HepG2 (cell line): ENCODE measurements around the gene PATZ1. TPM values are rescaled to one million over a fixed set of nuclear protein-coding genes. Genes with fewer than 3 reads are reported as not detected.
A peak's percentile ranks its signal among the peaks of the same experiment; 100 is the strongest.

Source experiments
- AHR ChIP-seq: IDR thresholded peaks from 2 replicates; pipeline ENCODE4 v1.6.1; 2018; ENCODE audit warnings: missing genetic modification reagents, missing compliant biosample characterization
- BHLHE40 ChIP-seq: IDR thresholded peaks from 2 replicates; pipeline ENCODE4 v1.6.1; 2011; ENCODE audit warnings: low read length, improper control_type of control experiment
- CREB3 ChIP-seq: sonication (generic); formaldehyde crosslinking; IDR thresholded peaks from 2 replicates; pipeline ENCODE4 v1.5.0; 2020; ENCODE audit warnings: missing genetic modification reagents
- ERF ChIP-seq: IDR thresholded peaks from 2 replicates; pipeline ENCODE4 v1.6.1; 2018; ENCODE audit warnings: missing biosample characterization, missing genetic modification reagents
- KAT8 ChIP-seq: IDR thresholded peaks from 2 replicates; pipeline ENCODE4 v1.6.1; 2016; ENCODE audit warnings: missing genetic modification reagents, missing compliant biosample characterization
- KDM3A ChIP-seq: IDR thresholded peaks from 2 replicates; pipeline ENCODE4 v1.6.1; 2018; ENCODE audit warnings: low read depth, missing compliant biosample characterization
- MYC ChIP-seq: sonication (generic); formaldehyde crosslinking; IDR thresholded peaks from 2 replicates; pipeline ENCODE4 v1.9.0; 2021; ENCODE audit warnings: missing genetic modification reagents, borderline replicate concordance
- NR2F6 ChIP-seq, 2 experiments: IDR thresholded peaks; 2 replicates each; pipeline ENCODE4 v1.6.1; 2016; ENCODE audit warnings: antibody characterized with exemption in 1 of 2, mild to moderate bottlenecking in 1 of 2
- ZNF281 ChIP-seq: sonication (generic); formaldehyde crosslinking; IDR thresholded peaks from 2 replicates; pipeline ENCODE4 v1.4.0; 2020; ENCODE audit warnings: missing genetic modification reagents, borderline replicate concordance
- ZNF512 ChIP-seq: sonication (generic); formaldehyde crosslinking; IDR thresholded peaks from 2 replicates; pipeline ENCODE4 v1.4.0; 2020; ENCODE audit warnings: mild to moderate bottlenecking, missing genetic modification reagents
- ZNF598 ChIP-seq: sonication (generic); formaldehyde crosslinking; IDR thresholded peaks from 2 replicates; pipeline ENCODE4 v1.5.1; 2020; ENCODE audit warnings: mild to moderate bottlenecking, missing genetic modification reagents, borderline replicate concordance
- ZNF615 ChIP-seq: sonication (generic); formaldehyde crosslinking; IDR thresholded peaks from 2 replicates; pipeline ENCODE4 v1.5.0; 2020; ENCODE audit warnings: mild to moderate bottlenecking, missing genetic modification reagents, borderline replicate concordance
- ZNF709 ChIP-seq: sonication (generic); formaldehyde crosslinking; IDR thresholded peaks from 2 replicates; pipeline ENCODE4 v1.5.0; 2020; ENCODE audit warnings: mild to moderate bottlenecking, missing genetic modification reagents
- ZNF746 ChIP-seq: sonication (generic); formaldehyde crosslinking; IDR thresholded peaks from 2 replicates; pipeline ENCODE4 v1.8.0; 2022; ENCODE audit warnings: mild to moderate bottlenecking, missing genetic modification reagents
- ZSCAN20 ChIP-seq: sonication (generic); formaldehyde crosslinking; IDR thresholded peaks from 2 replicates; pipeline ENCODE4 v1.4.0; 2020; ENCODE audit warnings: missing genetic modification reagents, mild to moderate bottlenecking, borderline replicate concordance
- polyA plus RNA-seq, 8 experiments: library from polyadenylated mRNA; depleted of rRNA in 3 of 8; stranded (reverse) in 7 of 8; unstranded in 1 of 8; fragments of >200 nt; fragmentation: Illumina TruSeq in 4 of 8; extraction: Trizol in 4 of 8; gene quantifications; 2 replicates each; pipeline versions ENCODE4 v1.2.1 to v1.2.3, GENCODE V29; 2011 to 2016; ENCODE audit warnings: low read depth in 4 of 8, missing spikeins in 1 of 8, mixed read lengths in 1 of 8; ENCODE audit not compliant: insufficient read depth in 1 of 8
- total RNA-seq, 5 experiments: library from RNA; depleted of rRNA; stranded (reverse); fragments of >200 nt; fragmentation: Illumina TruSeq; extraction: Trizol; gene quantifications; 2 replicates each; pipeline ENCODE4 v1.2.3, GENCODE V29; 2016; ENCODE audit warnings: low read depth in 1 of 5
- TF ChIP-seq, protein P1 (sequence below): IDR thresholded peaks from 2 replicates; pipeline ENCODE4 v1.6.1; 2016; ENCODE audit warnings: missing genetic modification reagents, missing compliant biosample characterization
- TF ChIP-seq, protein P2 (sequence below): sonication (generic); formaldehyde crosslinking; IDR thresholded peaks from 2 replicates; pipeline ENCODE4 v1.4.0; 2020; ENCODE audit warnings: missing genetic modification reagents

Gene PATZ1
- total and polyA plus RNA-seq, 2 of the 13 experiments (the other 11 are each of a cell fraction or from before 2014, with no cell fraction given) = 24.9 to 30.5 TPM

DNA sequence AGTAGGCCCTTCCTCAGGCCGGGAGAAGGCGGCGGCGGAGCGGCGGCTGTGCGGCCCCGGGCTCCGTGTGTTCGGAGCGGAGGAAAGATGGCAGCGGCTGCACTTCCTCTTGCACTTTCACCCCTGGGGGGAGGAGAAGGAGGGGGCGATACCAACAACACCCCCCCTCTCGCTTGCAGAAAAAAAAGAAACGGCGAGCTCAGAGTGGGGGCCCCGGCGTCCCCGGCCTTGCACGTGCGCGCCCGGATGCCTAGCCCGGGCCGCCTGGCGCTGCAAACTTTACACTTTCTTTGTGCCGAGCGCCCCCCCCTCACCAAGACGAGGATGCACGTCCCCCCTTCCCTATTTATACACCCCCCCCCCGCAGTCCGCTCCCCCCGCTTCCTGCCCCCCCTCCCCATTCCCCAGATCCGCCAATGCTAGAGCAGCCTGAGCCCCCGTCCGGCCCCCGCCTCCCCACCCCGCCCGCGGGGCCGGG, at the start of gene PATZ1 (continued):
- TF ChIP-seq ZNF281 = peak; percentile 71; the same call in 1 of the 2 replicates
- TF ChIP-seq ERF (CRISPR knock-in tag) = no peak
- TF ChIP-seq ZNF746 (CRISPR knock-in tag) = no peak
- TF ChIP-seq ZNF615 = no peak
- TF ChIP-seq ZNF512 (CRISPR knock-in tag) = no peak
- no peak; the same call in 1 of the 2 replicates for TF ChIP-seq ZSCAN20
- no peak for TF ChIP-seq ZNF709 (CRISPR knock-in tag)
- TF ChIP-seq AHR (CRISPR knock-in tag) = no peak
- peak; percentile 56 for TF ChIP-seq MYC (CRISPR knock-in tag)
- peak; percentile 42 for TF ChIP-seq NR2F6 (IDR thresholded peaks at IDR 0.05)
- peak; percentile 30; the same call in 1 of the 2 replicates for TF ChIP-seq NR2F6 (CRISPR knock-in tag; IDR thresholded peaks at IDR 0.05)
- no peak for TF ChIP-seq ZNF598 (CRISPR knock-in tag)
- 0 out of 2 replicates have a peak, but pooled peaks have one; percentile 34 for TF ChIP-seq KAT8 (CRISPR knock-in tag)
- peak; percentile 21; the same call in 1 of the 2 replicates for TF ChIP-seq KDM3A (CRISPR knock-in tag)
- no peak for TF ChIP-seq CREB3 (CRISPR knock-in tag)
- TF ChIP-seq BHLHE40 = peak; percentile 95
- TF ChIP-seq, protein P1, sequence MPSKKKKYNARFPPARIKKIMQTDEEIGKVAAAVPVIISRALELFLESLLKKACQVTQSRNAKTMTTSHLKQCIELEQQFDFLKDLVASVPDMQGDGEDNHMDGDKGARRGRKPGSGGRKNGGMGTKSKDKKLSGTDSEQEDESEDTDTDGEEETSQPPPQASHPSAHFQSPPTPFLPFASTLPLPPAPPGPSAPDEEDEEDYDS (CRISPR knock-in tag) = no peak
- TF ChIP-seq, protein P2, sequence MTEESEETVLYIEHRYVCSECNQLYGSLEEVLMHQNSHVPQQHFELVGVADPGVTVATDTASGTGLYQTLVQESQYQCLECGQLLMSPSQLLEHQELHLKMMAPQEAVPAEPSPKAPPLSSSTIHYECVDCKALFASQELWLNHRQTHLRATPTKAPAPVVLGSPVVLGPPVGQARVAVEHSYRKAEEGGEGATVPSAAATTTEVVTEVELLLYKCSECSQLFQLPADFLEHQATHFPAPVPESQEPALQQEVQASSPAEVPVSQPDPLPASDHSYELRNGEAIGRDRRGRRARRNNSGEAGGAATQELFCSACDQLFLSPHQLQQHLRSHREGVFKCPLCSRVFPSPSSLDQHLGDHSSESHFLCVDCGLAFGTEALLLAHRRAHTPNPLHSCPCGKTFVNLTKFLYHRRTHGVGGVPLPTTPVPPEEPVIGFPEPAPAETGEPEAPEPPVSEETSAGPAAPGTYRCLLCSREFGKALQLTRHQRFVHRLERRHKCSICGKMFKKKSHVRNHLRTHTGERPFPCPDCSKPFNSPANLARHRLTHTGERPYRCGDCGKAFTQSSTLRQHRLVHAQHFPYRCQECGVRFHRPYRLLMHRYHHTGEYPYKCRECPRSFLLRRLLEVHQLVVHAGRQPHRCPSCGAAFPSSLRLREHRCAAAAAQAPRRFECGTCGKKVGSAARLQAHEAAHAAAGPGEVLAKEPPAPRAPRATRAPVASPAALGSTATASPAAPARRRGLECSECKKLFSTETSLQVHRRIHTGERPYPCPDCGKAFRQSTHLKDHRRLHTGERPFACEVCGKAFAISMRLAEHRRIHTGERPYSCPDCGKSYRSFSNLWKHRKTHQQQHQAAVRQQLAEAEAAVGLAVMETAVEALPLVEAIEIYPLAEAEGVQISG (CRISPR knock-in tag) = peak; percentile 64
